Glutamatergic neuron (in vitro differentiated cells): ENCODE data around the gene GUCA2A. TPM values are rescaled to one million over a fixed set of nuclear protein-coding genes. Genes with fewer than 3 reads are reported as not detected.

Source experiments
- DNase-seq: peaks from one replicate; pipeline ENCODE4 v3.0.0; 2022
- H3K27ac Mint-ChIP-seq: one replicate; pipeline ENCODE4 v1.8.0; 2020; ENCODE audit warnings: mild to moderate bottlenecking, mixed read lengths, inconsistent platforms; ENCODE audit not compliant: unreplicated experiment
- H3K27me3 Mint-ChIP-seq: one replicate; pipeline ENCODE4 v1.8.0; 2020; ENCODE audit warnings: mild to moderate bottlenecking, moderate library complexity, mixed read lengths, inconsistent platforms; ENCODE audit not compliant: unreplicated experiment
- H3K36me3 Mint-ChIP-seq: one replicate; pipeline ENCODE4 v1.8.0; 2020; ENCODE audit warnings: mild to moderate bottlenecking, mixed read lengths, inconsistent platforms; ENCODE audit not compliant: unreplicated experiment
- H3K4me1 Mint-ChIP-seq: one replicate; pipeline ENCODE4 v1.8.0; 2020; ENCODE audit warnings: mild to moderate bottlenecking, low read depth, mixed read lengths, inconsistent platforms; ENCODE audit not compliant: unreplicated experiment
- H3K4me3 Mint-ChIP-seq: one replicate; pipeline ENCODE4 v1.8.0; 2020; ENCODE audit warnings: mild to moderate bottlenecking, mixed read lengths, inconsistent platforms; ENCODE audit not compliant: unreplicated experiment
- H3K9me3 Mint-ChIP-seq: one replicate; pipeline ENCODE4 v1.8.0; 2020; ENCODE audit warnings: mild to moderate bottlenecking, moderate library complexity, mixed read lengths, inconsistent platforms; ENCODE audit not compliant: unreplicated experiment
- CTCF ChIP-seq: fragments of 200-600 bp; sonication (generic); IDR thresholded peaks from one replicate; pipeline ENCODE4 v1.5.0; 2021; ENCODE audit not compliant: partially characterized antibody, unreplicated experiment
- total RNA-seq: library from RNA; stranded (reverse); fragmentation: NEBNext Ultra II Directional; extraction: Animal tissue kit (Norgen Biotek cat#: 25700); gene quantifications from one replicate; pipeline ENCODE4 v1.2.1, GENCODE V29; 2021; ENCODE audit not compliant: unreplicated experiment

Gene GUCA2A
- total RNA-seq, 1 donor from 2014 or later = not detected

DNA sequence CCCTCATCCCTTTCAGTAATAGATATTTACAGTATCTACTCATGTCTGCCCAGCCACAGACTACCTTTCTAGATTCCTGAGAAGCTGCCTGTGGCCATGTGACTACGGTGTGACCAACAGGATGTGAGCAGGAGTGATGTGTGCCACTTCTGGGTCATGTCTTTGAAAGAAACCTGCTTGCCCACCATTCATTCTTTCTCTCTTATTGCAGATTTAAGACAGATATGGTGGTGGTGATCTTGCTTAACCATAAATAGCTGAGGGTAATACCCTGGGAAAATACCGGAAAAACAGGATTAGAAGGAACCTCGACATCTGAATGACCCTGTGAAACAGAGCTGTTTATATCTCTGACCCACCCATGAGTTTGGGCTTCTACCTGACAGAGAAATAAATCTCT, 41.6 kb upstream of the GUCA2A start:
- Mint-ChIP-seq H3K9me3 (peaks cover 6% of the 10 kb centered on the region), H3K27me3 (no peaks in the 10 kb centered on the region), H3K4me3 (no peak overlapping the region), H3K27ac (no peak overlapping the region), H3K36me3 (peaks cover 27% of the 10 kb centered on the region), H3K4me1 (no peaks in the 10 kb centered on the region)
- no peak for TF ChIP-seq CTCF
- no peak for DNase-seq

DNA sequence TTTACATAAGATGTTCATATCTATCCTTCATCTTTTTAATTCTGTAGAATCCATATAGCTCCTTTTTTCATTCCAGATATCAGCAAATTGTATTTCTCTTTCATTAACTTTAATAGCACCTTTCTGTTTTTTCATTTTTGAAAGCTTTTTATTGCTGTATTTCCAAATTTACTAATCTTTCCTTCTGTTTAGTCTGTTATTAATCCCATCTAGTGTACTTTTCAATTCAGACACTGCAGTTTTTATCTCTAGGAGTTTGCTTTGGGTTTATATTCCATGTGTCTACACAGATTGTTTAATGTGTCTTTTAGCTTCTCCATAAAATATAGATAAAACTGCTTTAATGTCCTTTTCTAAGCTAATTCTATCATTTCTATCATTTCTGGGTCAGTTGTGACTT, 37.4 kb upstream of the GUCA2A start:
- Mint-ChIP-seq H3K4me1 (no peaks in the 10 kb centered on the region), H3K4me3 (no peak overlapping the region), H3K36me3 (peaks cover 19% of the 10 kb centered on the region), H3K27me3 (peaks cover 1% of the 10 kb centered on the region), H3K9me3 (peaks cover 5% of the 10 kb centered on the region), H3K27ac (no peak overlapping the region)
- no peak for DNase-seq
- TF ChIP-seq CTCF = no peak

- H3K9me3 Mint-ChIP-seq = peaks cover 5% of the 10 kb centered on the region
- H3K4me1 Mint-ChIP-seq = no peaks in the 10 kb centered on the region
- DNase-seq = no peak
- H3K27ac Mint-ChIP-seq = no peak overlapping the region
- no peak for TF ChIP-seq CTCF
- H3K4me3 Mint-ChIP-seq = no peak overlapping the region
- H3K36me3 Mint-ChIP-seq = peaks cover 12% of the 10 kb centered on the region
- H3K27me3 Mint-ChIP-seq = peaks cover 1% of the 10 kb centered on the region
Observed at GRCh38 chr1:42198251-42198650, 33.7 kb upstream of the GUCA2A start.

DNA sequence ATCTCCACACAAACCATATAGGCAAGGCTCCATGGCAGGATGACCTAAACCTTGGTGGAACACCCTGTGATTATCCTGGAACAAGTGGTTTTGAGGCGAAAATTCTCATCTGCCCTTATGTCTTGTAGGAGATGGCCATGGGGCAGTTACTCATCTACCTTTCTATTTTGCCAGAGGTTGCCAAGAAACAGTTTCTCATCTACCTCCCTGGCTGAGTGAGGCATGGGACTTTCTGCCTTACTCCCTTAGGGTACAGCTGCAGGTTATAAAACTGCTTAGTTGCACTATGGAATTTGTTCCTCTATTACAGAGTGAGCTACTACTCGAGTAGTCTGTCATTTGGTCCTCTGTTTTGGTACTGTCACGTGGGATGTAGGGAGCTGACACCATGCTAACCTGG, 31.3 kb upstream of the GUCA2A start:
- peaks cover 1% of the 10 kb centered on the region for H3K27me3 Mint-ChIP-seq
- DNase-seq = no peak
- H3K27ac Mint-ChIP-seq = no peak overlapping the region
- H3K36me3 Mint-ChIP-seq = no peaks in the 10 kb centered on the region
- no peaks in the 10 kb centered on the region for H3K4me1 Mint-ChIP-seq
- no peak for TF ChIP-seq CTCF
- H3K9me3 Mint-ChIP-seq = no peaks in the 10 kb centered on the region
- H3K4me3 Mint-ChIP-seq = no peak overlapping the region

- no peaks in the 10 kb centered on the region for H3K36me3 Mint-ChIP-seq
- H3K4me1 Mint-ChIP-seq = no peaks in the 10 kb centered on the region
- H3K9me3 Mint-ChIP-seq = no peaks in the 10 kb centered on the region
- H3K27me3 Mint-ChIP-seq = no peaks in the 10 kb centered on the region
- H3K27ac Mint-ChIP-seq = no peak overlapping the region
- DNase-seq = no peak
- H3K4me3 Mint-ChIP-seq = no peak overlapping the region
- no peak for TF ChIP-seq CTCF
Observed at GRCh38 chr1:42192106-42192505, 27.6 kb upstream of the GUCA2A start.
